HG02981 (cell line): ENCODE results near the gene PROM2.

Experiments
- ATAC-seq: cut with Tn5 transposase; IDR thresholded peaks from one replicate; pipeline ENCODE4 v1.9.1; 2021; ENCODE audit warnings: mild to moderate bottlenecking, moderate library complexity; ENCODE audit not compliant: unreplicated experiment

PROM2 gene

GRCh38 chr2:95336406-95336805, 62.2 kb downstream of the PROM2 start:
- ATAC-seq = no peak

DNA sequence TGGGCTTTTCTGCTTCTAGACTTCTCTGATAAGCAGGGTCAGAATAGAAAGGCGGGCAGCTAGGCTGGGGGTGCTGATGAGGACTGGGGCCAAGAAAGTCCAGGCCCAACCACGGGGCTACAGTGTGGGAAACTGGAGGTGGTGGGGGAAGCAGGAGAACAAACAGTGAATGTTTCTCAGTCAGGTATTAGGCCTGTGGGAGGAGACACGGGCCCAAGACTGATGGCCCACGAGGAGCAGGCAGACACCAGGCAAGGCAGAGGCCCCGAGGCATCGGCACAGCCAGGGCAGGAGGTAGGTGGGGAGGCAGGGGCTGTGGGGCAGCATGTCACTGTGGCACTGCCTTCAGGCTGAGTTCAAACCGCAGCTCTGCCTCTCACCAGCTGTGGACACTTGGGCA, 63.6 kb downstream of the PROM2 start:
- no peak for ATAC-seq
